PC-3 (cell line): ENCODE results near the gene SCN1A. TPM values are rescaled to one million over a fixed set of nuclear protein-coding genes. Genes with fewer than 3 reads are reported as not detected.
A peak's percentile ranks its signal among the peaks of the same experiment; 100 is the strongest.

Experiments
- ATAC-seq: fragments of 200-7000 bp; cut with Tn5 transposase; 2 replicates; pipeline ENCODE4 v1.9.1; 2020; ENCODE audit warnings: mild to moderate bottlenecking, moderate library complexity
- BruUV-seq: library from RNA; stranded (reverse); fragments of 400-500 nt; replicated peaks from 2 replicates; lab custom pipeline; 2021; lab: Mats Ljungman, UMichigan
- CTCF ChIA-PET: fragments of 300-600 bp; sonication (Branson Sonifier 250); formaldehyde crosslinking; loops from one replicate; lab custom pipeline; 2022; ENCODE audit warnings: antibody characterized with exemption; lab: Charles Lee
- POLR2A ChIA-PET: fragments of 300-600 bp; sonication (Branson Sonifier 250); formaldehyde crosslinking; loops from one replicate; lab custom pipeline; 2022; ENCODE audit warnings: antibody characterized with exemption; ENCODE audit not compliant: unreplicated experiment; lab: Charles Lee
- DNase-seq: peaks from one replicate; pipeline ENCODE4 v3.0.0-alpha.2; 2015
- H2AFZ ChIP-seq: fragments of 300-600 bp; sonication (generic); 2 replicates; pipeline ENCODE4 v1.6.0; 2016; ENCODE audit warnings: antibody characterized with exemption, low read length
- H3F3A ChIP-seq: fragments of 300-600 bp; sonication (generic); one replicate; pipeline ENCODE4 v1.6.0; 2017; ENCODE audit warnings: antibody characterized with exemption, low read length, control low read depth, mild to moderate bottlenecking; ENCODE audit not compliant: unreplicated experiment
- H3K27ac ChIP-seq: fragments of 300-600 bp; sonication (generic); 2 replicates; pipeline ENCODE4 v1.5.1; 2016; ENCODE audit warnings: mild to moderate bottlenecking, low read length
- H3K27me3 ChIP-seq: fragments of 300-600 bp; sonication (generic); 2 replicates; pipeline ENCODE4 v1.6.1; 2016; ENCODE audit warnings: low read length, mixed read lengths
- H3K36me3 ChIP-seq: fragments of 300-600 bp; sonication (generic); 2 replicates; pipeline ENCODE4 v1.6.1; 2016; ENCODE audit warnings: low read depth, mixed run types, low read length, mixed read lengths
- H3K4me1 ChIP-seq: fragments of 300-600 bp; sonication (generic); 2 replicates; pipeline ENCODE4 v1.5.1; 2016; ENCODE audit warnings: low read length; ENCODE audit not compliant: insufficient read depth
- H3K4me2 ChIP-seq: fragments of 300-600 bp; sonication (generic); 2 replicates; pipeline ENCODE4 v1.6.0; 2016; ENCODE audit warnings: low read length
- H3K4me3 ChIP-seq: fragments of 300-600 bp; sonication (generic); 2 replicates; pipeline ENCODE4 v1.5.1; 2016; ENCODE audit warnings: mild to moderate bottlenecking, low read length, mixed read lengths
- H3K79me2 ChIP-seq: fragments of 300-600 bp; sonication (generic); 2 replicates; pipeline ENCODE4 v1.6.1; 2017; ENCODE audit warnings: low read length, mixed read lengths
- H3K9ac ChIP-seq: fragments of 300-600 bp; sonication (generic); 2 replicates; pipeline ENCODE4 v1.6.0; 2016; ENCODE audit warnings: mild to moderate bottlenecking, low read length
- H3K9me2 ChIP-seq: fragments of 300-600 bp; sonication (generic); replicated peaks from 2 replicates; pipeline ENCODE4 v1.6.1; 2016; ENCODE audit warnings: mixed run types, low read length, mixed read lengths
- H3K9me3 ChIP-seq: fragments of 300-600 bp; sonication (generic); 2 replicates; pipeline ENCODE4 v1.6.1; 2016; ENCODE audit warnings: low read length, mixed read lengths
- H4K20me1 ChIP-seq: fragments of 300-600 bp; sonication (generic); 2 replicates; pipeline ENCODE4 v1.6.1; 2016; ENCODE audit warnings: low read length, mixed read lengths
- EZH2 ChIP-seq: fragments of 300-600 bp; sonication (generic); IDR thresholded peaks from one replicate; pipeline ENCODE4 v1.6.1; 2017; ENCODE audit warnings: antibody characterized with exemption, mild to moderate bottlenecking, low read length; ENCODE audit not compliant: unreplicated experiment
- EZH2phosphoT487 ChIP-seq: fragments of 300-600 bp; sonication (generic); IDR thresholded peaks from 2 replicates; pipeline ENCODE4 v1.6.1; 2018; ENCODE audit warnings: mild to moderate bottlenecking, antibody characterized with exemption, low read length, borderline replicate concordance
- intact Hi-C: fragments of 100-400 bp; cut with micrococcal nuclease; formaldehyde crosslinking; loops from 2 replicates; pipeline ENCODE4 v1.9.0; 2023
- total RNA-seq: library from RNA; depleted of rRNA; stranded (reverse); fragments of >200 nt; gene quantifications from 2 replicates; pipeline ENCODE4 v1.2.3, GENCODE V29; 2014
- TF ChIP-seq, protein P1 (sequence below): fragments of 300-600 bp; sonication (generic); conservative IDR thresholded peaks from 2 replicates; pipeline ENCODE4 v1.5.1; 2017; ENCODE audit warnings: antibody characterized with exemption, low read depth, mild to moderate bottlenecking, low read length

SCN1A gene
- total RNA-seq, 1 experiment from 2014 or later = 0.04 TPM

DNA sequence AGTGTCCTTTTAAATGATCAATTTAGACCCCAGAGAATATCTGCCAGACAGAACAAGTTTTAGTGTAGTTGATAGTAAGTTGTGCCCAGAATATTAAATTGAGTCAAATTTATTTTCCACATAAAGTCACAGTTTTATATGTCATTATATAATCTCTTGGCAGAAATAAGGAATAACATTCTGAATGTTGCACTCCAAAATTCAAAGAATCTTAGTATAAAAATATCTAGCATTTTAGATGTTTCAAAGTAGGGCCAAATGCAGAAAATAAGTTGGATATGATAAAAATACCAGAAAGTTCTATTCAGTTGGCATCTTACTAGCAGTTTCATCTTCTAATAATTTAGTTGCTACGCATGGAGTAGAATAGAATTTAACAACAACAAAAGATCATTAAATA is 33.5 kb downstream of the SCN1A start:
- H3K27ac ChIP-seq = no peak overlapping the region
- intact Hi-C loops = no loop called here
- ATAC-seq = no peak
- no peak overlapping the region for H3K4me3 ChIP-seq
- H2AFZ ChIP-seq = no peak overlapping the region
- TF ChIP-seq EZH2phosphoT487 (no peak), EZH2 (no peak)
- TF ChIP-seq, protein P1, sequence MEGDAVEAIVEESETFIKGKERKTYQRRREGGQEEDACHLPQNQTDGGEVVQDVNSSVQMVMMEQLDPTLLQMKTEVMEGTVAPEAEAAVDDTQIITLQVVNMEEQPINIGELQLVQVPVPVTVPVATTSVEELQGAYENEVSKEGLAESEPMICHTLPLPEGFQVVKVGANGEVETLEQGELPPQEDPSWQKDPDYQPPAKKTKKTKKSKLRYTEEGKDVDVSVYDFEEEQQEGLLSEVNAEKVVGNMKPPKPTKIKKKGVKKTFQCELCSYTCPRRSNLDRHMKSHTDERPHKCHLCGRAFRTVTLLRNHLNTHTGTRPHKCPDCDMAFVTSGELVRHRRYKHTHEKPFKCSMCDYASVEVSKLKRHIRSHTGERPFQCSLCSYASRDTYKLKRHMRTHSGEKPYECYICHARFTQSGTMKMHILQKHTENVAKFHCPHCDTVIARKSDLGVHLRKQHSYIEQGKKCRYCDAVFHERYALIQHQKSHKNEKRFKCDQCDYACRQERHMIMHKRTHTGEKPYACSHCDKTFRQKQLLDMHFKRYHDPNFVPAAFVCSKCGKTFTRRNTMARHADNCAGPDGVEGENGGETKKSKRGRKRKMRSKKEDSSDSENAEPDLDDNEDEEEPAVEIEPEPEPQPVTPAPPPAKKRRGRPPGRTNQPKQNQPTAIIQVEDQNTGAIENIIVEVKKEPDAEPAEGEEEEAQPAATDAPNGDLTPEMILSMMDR = no peak
- 0 out of 2 replicates have a peak, but pooled peaks cover 9% of the 10 kb centered on the region for H3K27me3 ChIP-seq
- no peaks in the 10 kb centered on the region for H3F3A ChIP-seq
- H3K9me2 ChIP-seq = no peaks in the 10 kb centered on the region
- DNase-seq = no peak
- no peaks in the 10 kb centered on the region for H3K79me2 ChIP-seq
- ChIA-PET CTCF (no interaction called here), POLR2A (interaction anchor here (0.5 to 0.6 kb wide), 2 partner anchors 70 to 437 kb away, joined by 3 read pairs; no protein-coding TSS in a partner anchor)
- H3K4me2 ChIP-seq = no peak overlapping the region
- H4K20me1 ChIP-seq = no peaks in the 10 kb centered on the region
- H3K36me3 ChIP-seq = no peaks in the 10 kb centered on the region
- BruUV-seq = no TSS peak
- no peak overlapping the region for H3K9ac ChIP-seq
- no peaks in the 10 kb centered on the region for H3K9me3 ChIP-seq
- no peaks in the 10 kb centered on the region for H3K4me1 ChIP-seq

DNA sequence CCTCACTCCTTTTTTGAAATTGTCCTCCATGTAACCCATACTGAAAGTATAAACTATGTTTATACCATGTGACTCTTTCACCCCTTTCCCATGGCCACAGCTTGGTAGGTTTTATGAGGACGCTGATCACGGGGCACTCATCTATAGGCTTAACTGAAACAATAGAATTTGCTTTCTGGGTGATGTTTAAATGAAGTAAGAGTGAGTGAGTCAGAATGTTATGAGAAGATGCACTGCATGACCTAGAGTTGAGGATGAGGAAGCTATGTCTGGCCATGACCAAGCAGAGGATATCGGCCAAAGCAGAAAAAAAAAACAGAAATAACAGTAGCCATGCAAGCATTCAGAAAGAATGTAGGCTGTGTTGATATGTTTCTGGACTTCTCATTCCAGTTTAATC is 34.9 kb downstream of the SCN1A start:
- ATAC-seq = peak; percentile 38; the same call in 1 of the 2 replicates
- H3K4me1 ChIP-seq = no peaks in the 10 kb centered on the region
- H3K9ac ChIP-seq = no peak overlapping the region
- H3K27ac ChIP-seq = no peak overlapping the region
- TF ChIP-seq EZH2 = no peak
- no peak for TF ChIP-seq EZH2phosphoT487
- TF ChIP-seq, protein P1 = no peak
- H3K9me2 ChIP-seq = no peaks in the 10 kb centered on the region
- H3K79me2 ChIP-seq = no peaks in the 10 kb centered on the region
- no peak overlapping the region for H3K4me2 ChIP-seq
- H3F3A ChIP-seq = no peaks in the 10 kb centered on the region
- H4K20me1 ChIP-seq = no peaks in the 10 kb centered on the region
- no peak overlapping the region for H2AFZ ChIP-seq
- no peak for DNase-seq
- no TSS peak for BruUV-seq
- 0 out of 2 replicates have a peak, but pooled peaks cover 4% of the 10 kb centered on the region for H3K27me3 ChIP-seq
- ChIA-PET CTCF (no interaction called here), POLR2A (no interaction called here)
- no peaks in the 10 kb centered on the region for H3K36me3 ChIP-seq
- intact Hi-C loops = no loop called here
- no peaks in the 10 kb centered on the region for H3K9me3 ChIP-seq
- no peak overlapping the region for H3K4me3 ChIP-seq

DNA sequence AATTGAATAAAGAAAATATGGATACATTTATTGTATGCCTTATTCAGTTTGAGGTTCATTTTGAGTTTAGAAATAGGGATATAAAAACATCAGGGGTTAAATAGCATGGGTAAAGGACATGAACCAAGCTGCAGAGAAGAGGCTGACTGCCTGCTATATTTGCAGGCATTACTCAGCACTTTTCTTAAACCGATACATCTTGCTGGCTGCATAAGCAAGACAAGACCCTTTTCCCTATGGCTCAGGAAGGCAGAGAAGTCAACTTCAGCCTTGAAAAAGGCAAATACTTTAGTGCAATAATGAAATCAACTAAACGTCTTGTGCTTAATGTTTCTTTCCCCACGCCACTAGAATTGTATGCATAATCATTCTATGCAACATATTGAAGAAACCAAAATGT is 36.4 kb downstream of the SCN1A start:
- no peaks in the 10 kb centered on the region for H3F3A ChIP-seq
- H3K9me2 ChIP-seq = no peaks in the 10 kb centered on the region
- DNase-seq (no peak), ATAC-seq (no peak)
- ChIA-PET POLR2A (no interaction called here), CTCF (no interaction called here)
- intact Hi-C loops = no loop called here
- H3K9me3 ChIP-seq = no peaks in the 10 kb centered on the region
- H3K4me1 ChIP-seq = no peaks in the 10 kb centered on the region
- no peak overlapping the region for H3K9ac ChIP-seq
- H3K36me3 ChIP-seq = no peaks in the 10 kb centered on the region
- BruUV-seq = no TSS peak
- H3K4me2 ChIP-seq = no peak overlapping the region
- H3K4me3 ChIP-seq = no peak overlapping the region
- H4K20me1 ChIP-seq = no peaks in the 10 kb centered on the region
- no peak overlapping the region for H3K27ac ChIP-seq
- H3K79me2 ChIP-seq = no peaks in the 10 kb centered on the region
- H2AFZ ChIP-seq = no peak overlapping the region
- TF ChIP-seq EZH2phosphoT487 (no peak), EZH2 (no peak)
- TF ChIP-seq, protein P1 = no peak
- peaks cover 5% of the 10 kb centered on the region; the same call in 1 of the 2 replicates for H3K27me3 ChIP-seq
